ENCODE data around the gene CSNK1E.

CSNK1E gene

DNA sequence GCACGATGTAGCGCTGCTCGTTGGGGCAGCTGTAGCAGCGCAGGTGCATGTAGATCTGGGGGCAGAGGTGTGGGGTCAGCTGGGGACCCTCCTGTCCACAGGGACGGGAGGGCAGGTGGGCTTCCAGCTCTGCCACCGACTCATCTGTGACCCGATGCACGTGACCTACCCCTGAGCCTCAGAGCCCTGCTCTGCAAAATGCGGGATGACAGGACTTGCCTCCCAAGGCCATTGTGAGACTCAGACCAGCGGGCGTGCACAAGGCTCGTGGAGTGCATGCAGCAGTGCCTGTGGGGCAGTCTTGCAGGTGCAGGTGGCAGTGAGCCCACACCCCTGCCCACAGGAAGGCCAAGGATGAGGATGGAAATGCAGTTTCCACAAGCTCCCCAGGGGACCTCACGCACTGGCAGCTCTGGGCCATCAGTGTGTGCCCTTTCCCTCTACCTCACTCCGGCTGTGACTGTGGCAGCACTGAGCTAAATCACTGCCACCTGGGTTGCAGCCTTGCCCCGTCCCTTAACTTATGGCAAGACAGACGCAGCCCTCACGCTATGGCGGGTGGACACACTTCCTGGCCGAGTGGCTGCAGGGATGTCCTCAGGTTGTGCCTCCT, 71.1 kb downstream of the CSNK1E start:
- no peak for DNase-seq

DNA sequence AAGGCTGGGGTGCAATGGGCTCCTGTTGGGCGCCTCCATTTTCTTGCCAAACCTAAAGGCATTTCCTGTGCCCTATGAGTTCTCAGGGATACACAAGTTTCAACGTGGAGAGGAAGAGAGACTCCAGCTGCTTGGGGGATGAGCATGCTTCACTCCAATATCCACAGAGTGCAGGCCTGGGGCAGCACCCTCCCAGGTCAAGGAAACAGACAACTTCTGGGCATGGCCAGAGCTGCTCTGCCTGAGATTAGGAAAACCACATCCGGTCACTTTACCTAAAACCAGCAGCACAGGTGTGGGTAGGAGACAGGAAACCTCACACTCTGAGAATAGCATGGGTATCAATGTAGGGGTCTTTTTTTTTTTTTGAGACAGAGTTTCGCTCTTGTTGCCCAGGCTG, 73.1 kb downstream of the CSNK1E start:
- DNase-seq: no peak

DNA sequence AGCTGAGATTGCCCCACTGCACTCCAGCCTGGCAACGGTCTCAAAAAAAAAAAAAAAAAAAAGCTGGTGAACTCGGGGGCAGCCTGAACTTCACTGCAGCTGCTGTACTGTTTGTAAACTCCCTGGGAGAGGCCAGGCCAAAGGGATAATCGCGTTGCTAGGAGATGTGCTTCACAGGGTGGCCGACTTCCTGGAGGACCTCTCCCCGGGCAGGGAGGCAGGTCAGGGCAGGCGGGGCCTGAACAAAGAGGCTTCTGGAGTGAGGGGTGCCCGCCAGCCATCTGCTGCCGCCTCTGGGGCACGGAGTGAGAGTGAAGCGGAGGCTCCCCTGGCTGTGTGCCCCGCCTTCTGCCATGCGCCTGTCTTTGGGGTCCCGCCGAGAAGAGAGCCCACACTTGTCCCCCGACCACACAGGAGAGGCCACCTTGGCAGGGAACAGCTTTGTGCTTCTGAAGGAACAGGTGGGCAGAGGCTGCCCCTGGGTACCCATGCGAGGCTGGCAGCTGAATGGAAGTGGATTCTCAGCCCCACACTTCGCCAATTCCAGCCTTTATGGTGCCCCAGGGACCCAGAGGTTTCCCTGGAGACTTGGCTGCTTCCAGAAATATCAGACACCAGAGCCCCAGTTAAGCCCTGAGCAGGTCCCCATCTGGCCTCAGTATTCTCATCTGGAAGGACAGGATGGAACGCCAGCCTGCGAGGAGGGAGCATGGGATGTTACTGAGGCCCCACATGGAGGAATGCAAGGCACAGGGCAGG, 74.0 kb downstream of the CSNK1E start:
- no peak for DNase-seq

DNA sequence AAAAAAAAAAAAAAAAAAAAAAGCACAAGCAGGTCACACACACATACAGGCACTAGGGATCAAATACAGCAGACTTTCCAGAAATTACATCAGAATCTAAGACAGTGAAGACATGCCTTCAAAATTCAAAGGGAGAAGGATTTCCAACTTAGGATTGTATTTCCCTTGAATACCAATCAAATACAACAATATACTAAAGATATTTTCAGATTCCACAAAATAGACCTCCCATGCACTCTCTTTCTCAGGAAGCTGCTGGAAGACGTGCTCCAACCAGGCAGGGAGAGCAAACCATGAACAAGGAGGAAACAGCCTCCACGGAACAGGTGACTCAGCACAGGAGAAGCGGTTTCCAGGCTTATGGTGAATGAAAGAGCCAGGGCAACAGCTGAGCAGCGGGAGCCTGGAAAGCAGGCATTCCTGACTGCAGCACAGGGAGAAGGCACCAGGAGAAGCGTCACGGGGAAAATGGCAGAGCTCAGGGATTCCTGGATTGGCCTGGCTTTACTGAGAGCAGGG, 76.4 kb downstream of the CSNK1E start:
- no peak for DNase-seq
